LNCAP (cell line): ENCODE data around the gene SPTLC2.

Experiments
- CTCF ChIP-seq: fragments of 450-650 bp; IDR thresholded peaks from 2 replicates; pipeline ENCODE4 v1.5.1; 2017; ENCODE audit warnings: mild to moderate bottlenecking

Gene SPTLC2

DNA sequence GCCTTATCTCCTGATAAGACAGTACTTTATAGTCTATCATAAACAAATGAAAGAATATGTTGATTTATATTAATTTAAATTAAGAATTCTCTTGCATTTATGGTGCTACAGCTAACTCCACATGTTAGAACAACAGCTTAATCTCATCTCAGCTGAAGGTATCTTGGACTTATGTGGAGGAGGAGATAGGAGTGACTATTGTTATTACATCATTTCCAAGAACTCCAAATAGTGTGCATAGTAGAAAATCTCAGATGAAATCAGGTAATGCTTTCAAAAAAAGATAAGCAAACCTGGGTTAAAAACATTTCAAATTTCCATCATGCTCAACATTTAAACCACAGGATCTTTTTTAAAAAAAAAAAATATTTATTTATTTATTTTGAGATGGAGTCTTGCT, 86.5 kb downstream of the SPTLC2 start:
- TF ChIP-seq CTCF, result no peak

GRCh38 chr14:77529213-77529612, 87.2 kb downstream of the SPTLC2 start:
- no peak for TF ChIP-seq CTCF

- no peak for TF ChIP-seq CTCF
Measured at GRCh38 chr14:77526266-77526665, 90.2 kb downstream of the SPTLC2 start.

- no peak for TF ChIP-seq CTCF
Measured at GRCh38 chr14:77524536-77524935, 91.9 kb downstream of the SPTLC2 start.

DNA sequence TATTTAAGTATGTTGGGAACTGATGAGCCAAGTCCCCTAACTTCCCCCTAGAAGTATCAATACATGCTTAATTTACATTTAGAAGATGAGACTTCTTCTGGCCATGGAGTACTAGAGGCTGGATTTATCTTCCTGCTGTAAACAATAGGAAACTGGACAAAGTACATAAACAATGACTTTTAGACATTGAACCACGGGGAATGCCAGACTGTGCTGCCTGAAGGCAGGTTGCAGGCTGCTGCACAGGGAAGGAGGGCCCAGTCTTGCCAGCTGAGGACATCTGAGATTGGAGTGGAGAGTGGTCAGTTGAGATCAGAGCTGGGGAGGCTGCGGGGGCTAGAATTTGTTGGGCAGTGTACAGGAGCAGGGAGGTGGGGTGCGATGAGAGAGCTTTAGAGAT, 93.3 kb downstream of the SPTLC2 start:
- no peak for TF ChIP-seq CTCF

GRCh38 chr14:77520555-77520954, 95.9 kb downstream of the SPTLC2 start:
- no peak for TF ChIP-seq CTCF

GRCh38 chr14:77516126-77516525, 100.3 kb downstream of the SPTLC2 start:
- TF ChIP-seq CTCF, result no peak

DNA sequence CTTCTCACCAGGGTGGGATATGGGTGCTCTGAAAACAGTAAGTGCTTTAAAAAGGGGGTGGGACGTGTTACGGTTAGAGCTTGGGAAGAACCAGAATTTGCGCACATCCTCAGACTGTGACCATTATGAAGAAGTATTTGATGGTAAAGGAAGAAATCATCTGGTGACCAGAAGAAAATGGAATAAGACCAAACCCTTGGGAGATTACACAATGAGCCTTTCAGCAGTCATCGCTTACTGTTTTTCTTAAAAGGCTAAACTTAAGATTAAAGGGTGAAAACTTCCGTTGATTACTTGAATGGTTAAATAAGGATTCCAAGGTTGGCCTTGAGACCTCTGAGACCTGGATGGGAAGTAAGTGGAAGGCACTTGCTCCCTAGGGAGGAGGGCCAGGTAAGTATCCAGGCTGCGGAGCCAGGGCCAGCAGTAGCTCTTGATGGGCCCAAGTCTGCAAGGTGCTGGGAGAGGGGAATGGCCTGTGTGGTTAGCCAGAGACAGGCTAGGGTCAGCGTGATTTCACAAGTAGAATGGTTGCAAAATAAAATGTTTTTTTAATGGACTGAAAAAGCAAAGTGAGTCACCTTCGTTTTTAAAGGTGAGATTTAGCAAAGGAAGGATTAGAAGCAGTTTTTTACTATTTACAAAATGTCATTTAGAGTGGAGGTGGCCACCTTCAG, 104.8 kb downstream of the SPTLC2 start:
- no peak for TF ChIP-seq CTCF
